DND-41 (cell line): ENCODE measurements around the gene KIAA0040.

Source experiments
- ATAC-seq: fragments of 200-7000 bp; cut with Tn5 transposase; 3 replicates; pipeline ENCODE4 v1.9.1; 2021; ENCODE audit warnings: low read depth; ENCODE audit not compliant: insufficient read depth
- DNase-seq: peaks from one replicate; pipeline ENCODE4 v3.0.0-alpha.2; 2020
- H2AFZ ChIP-seq: 2 replicates; pipeline ENCODE4 v1.6.0; 2012; ENCODE audit warnings: low read depth, low read length
- H3K27ac ChIP-seq: 2 replicates; pipeline ENCODE4 v1.5.1; 2012; ENCODE audit warnings: low read length, inconsistent platforms
- H3K27me3 ChIP-seq: fragments of 200-600 bp; sonication (generic); 2 replicates; pipeline ENCODE4 v1.6.0; 2012; ENCODE audit warnings: low read length, mild to moderate bottlenecking, inconsistent platforms; ENCODE audit not compliant: insufficient read depth, poor library complexity
- H3K36me3 ChIP-seq: 2 replicates; pipeline ENCODE4 v1.5.1; 2012; ENCODE audit warnings: low read length, inconsistent platforms; ENCODE audit not compliant: insufficient read depth
- H3K4me1 ChIP-seq: 2 replicates; pipeline ENCODE4 v1.5.1; 2012; ENCODE audit warnings: mild to moderate bottlenecking, low read length; ENCODE audit not compliant: insufficient read depth
- H3K4me2 ChIP-seq: 2 replicates; pipeline ENCODE4 v1.6.0; 2012; ENCODE audit warnings: mild to moderate bottlenecking, moderate library complexity, low read length, inconsistent platforms; ENCODE audit not compliant: insufficient read depth
- H3K4me3 ChIP-seq, 2 experiments: fragments of 200-600 bp in 1 of 2; shearing (Covaris generic) in 1 of 2; 2 replicates each; pipeline ENCODE4 v1.5.1; 2012 to 2016; ENCODE audit warnings: inconsistent platforms in 2 of 2, low read length in 2 of 2, mild to moderate bottlenecking in 2 of 2, low read depth in 1 of 2, moderate library complexity in 1 of 2
- H3K79me2 ChIP-seq: 2 replicates; pipeline ENCODE4 v1.6.0; 2012; ENCODE audit warnings: low read length, inconsistent platforms; ENCODE audit not compliant: insufficient read depth
- H3K9ac ChIP-seq: 2 replicates; pipeline ENCODE4 v1.6.0; 2012; ENCODE audit warnings: low read depth, mild to moderate bottlenecking, inconsistent platforms, low read length, moderate library complexity
- H3K9me3 ChIP-seq: 2 replicates; pipeline ENCODE4 v1.5.1; 2012; ENCODE audit warnings: low read length, moderate library complexity, mild to moderate bottlenecking, inconsistent platforms; ENCODE audit not compliant: insufficient read depth, severe bottlenecking
- H4K20me1 ChIP-seq: 2 replicates; pipeline ENCODE4 v1.6.0; 2012; ENCODE audit warnings: low read length; ENCODE audit not compliant: insufficient read depth
- EZH2 ChIP-seq: IDR thresholded peaks from 3 replicates; pipeline ENCODE4 v1.6.1; 2012; ENCODE audit warnings: borderline replicate concordance, low read depth, mild to moderate bottlenecking, moderate library complexity, low read length, inconsistent platforms; ENCODE audit not compliant: severe bottlenecking
- TF ChIP-seq, protein P1 (sequence below): IDR thresholded peaks from 2 replicates; pipeline ENCODE4 v1.5.1; 2012; ENCODE audit warnings: borderline replicate concordance, low read length, moderate library complexity, mild to moderate bottlenecking; ENCODE audit not compliant: poor library complexity, severe bottlenecking; ENCODE audit errors: extremely low read depth

Gene KIAA0040

GRCh38 chr1:175193527-175193910 is 943 bp upstream of the KIAA0040 start:
- Histone ChIP-seq H3K27ac (no peak overlapping the region), H3K4me1 (peaks cover 28% of the 10 kb centered on the region), H3K79me2 (no peaks in the 10 kb centered on the region), H3K9ac (no peak overlapping the region), H3K27me3 (peaks cover 20% of the 10 kb centered on the region), H3K36me3 (no peaks in the 10 kb centered on the region), H3K4me2 (no peak overlapping the region), H3K4me3 (no peak overlapping the region), H4K20me1 (no peaks in the 10 kb centered on the region), H2AFZ (no peak overlapping the region), H3K9me3 (no peaks in the 10 kb centered on the region)
- no peak for TF ChIP-seq EZH2
- TF ChIP-seq, protein P1, sequence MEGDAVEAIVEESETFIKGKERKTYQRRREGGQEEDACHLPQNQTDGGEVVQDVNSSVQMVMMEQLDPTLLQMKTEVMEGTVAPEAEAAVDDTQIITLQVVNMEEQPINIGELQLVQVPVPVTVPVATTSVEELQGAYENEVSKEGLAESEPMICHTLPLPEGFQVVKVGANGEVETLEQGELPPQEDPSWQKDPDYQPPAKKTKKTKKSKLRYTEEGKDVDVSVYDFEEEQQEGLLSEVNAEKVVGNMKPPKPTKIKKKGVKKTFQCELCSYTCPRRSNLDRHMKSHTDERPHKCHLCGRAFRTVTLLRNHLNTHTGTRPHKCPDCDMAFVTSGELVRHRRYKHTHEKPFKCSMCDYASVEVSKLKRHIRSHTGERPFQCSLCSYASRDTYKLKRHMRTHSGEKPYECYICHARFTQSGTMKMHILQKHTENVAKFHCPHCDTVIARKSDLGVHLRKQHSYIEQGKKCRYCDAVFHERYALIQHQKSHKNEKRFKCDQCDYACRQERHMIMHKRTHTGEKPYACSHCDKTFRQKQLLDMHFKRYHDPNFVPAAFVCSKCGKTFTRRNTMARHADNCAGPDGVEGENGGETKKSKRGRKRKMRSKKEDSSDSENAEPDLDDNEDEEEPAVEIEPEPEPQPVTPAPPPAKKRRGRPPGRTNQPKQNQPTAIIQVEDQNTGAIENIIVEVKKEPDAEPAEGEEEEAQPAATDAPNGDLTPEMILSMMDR: no peak
- DNase-seq (no peak), ATAC-seq (no peak)

DNA sequence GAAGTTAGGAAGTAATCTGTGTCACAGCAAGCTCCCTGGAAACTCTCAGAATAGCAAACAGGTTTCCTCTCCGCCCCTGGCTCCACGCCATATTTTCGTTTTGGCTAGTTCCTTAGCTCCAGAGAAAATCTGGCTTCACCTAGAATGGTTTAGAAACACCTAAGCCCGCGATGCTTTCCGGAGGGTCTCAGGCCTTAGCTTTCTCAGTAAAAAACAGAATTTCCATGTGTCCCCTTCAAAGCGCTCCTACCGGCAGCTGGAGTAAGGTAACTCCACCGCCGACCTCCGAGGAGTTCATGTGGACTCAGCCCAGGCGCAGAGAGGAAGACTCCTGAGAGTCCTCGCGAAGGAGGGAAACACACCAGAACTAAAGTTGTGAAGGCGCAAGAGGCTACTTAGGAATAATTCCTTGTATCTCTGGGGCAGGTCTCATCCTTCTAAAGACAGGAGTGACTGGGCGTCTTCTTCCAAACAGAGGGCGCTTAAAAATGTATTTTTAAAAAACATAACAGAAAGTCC is 406 bp downstream of the KIAA0040 start:
- Histone ChIP-seq H3K27ac (no peak overlapping the region), H2AFZ (peak overlapping the region; percentile 54), H4K20me1 (no peaks in the 10 kb centered on the region), H3K4me3 (peak overlapping the region; percentile 17 to 55; a peak in 3 of 4 replicates), H3K9ac (peak overlapping the region; percentile 35; the same call in 1 of the 2 replicates), H3K27me3 (peaks cover 20% of the 10 kb centered on the region), H3K79me2 (no peaks in the 10 kb centered on the region), H3K4me1 (peaks cover 29% of the 10 kb centered on the region), H3K36me3 (no peaks in the 10 kb centered on the region), H3K9me3 (no peaks in the 10 kb centered on the region), H3K4me2 (peak overlapping the region; percentile 72)
- TF ChIP-seq, protein P1: no peak
- TF ChIP-seq EZH2: no peak
- ATAC-seq (peak; percentile 10; the same call in 1 of the 3 replicates), DNase-seq (peak; percentile 20)

- no peaks in the 10 kb centered on the region for H3K9me3 ChIP-seq
- no peak overlapping the region for H3K27ac ChIP-seq
- H3K4me1 ChIP-seq: peaks cover 28% of the 10 kb centered on the region
- H2AFZ ChIP-seq: peak overlapping the region; percentile 54
- H3K36me3 ChIP-seq: no peaks in the 10 kb centered on the region
- H3K9ac ChIP-seq: peak overlapping the region; percentile 35; the same call in 1 of the 2 replicates
- H4K20me1 ChIP-seq: no peaks in the 10 kb centered on the region
- peak overlapping the region in 1 of 2 experiments; percentile 55; a peak in 3 of 4 replicates for H3K4me3 ChIP-seq
- TF ChIP-seq, protein P1: no peak
- TF ChIP-seq EZH2: no peak
- no peaks in the 10 kb centered on the region for H3K79me2 ChIP-seq
- H3K27me3 ChIP-seq: peaks cover 20% of the 10 kb centered on the region
- ATAC-seq (peak; percentile 55; the same call in 1 of the 3 replicates), DNase-seq (peak; percentile 27)
- peak overlapping the region; percentile 72 for H3K4me2 ChIP-seq
Observed at GRCh38 chr1:175191659-175192058, 917 bp downstream of the KIAA0040 start.

DNA sequence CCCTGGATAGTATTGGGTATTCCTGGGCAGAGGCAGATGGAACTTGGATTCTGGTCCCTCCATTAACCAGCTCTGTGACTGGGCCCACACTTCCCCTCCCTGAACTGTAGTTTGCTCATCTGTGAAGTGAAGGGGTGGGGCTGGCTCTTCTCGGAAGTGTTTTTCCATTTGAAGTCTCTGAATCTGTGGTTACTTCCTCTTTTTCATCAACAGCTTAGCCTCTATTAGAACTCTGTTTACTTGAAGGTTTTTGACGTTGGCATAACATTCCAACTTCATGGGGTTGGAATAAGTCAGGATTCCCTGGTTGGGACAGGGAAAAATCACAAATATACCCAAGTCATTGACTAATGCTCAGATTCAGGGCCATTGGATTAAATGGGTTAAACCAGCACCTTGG is 3.6 kb downstream of the KIAA0040 start:
- ATAC-seq (peak; percentile 90), DNase-seq (peak; percentile 74)
- Histone ChIP-seq H3K4me2 (no peak overlapping the region), H3K27me3 (peaks cover 13% of the 10 kb centered on the region), H3K79me2 (no peaks in the 10 kb centered on the region), H2AFZ (peak overlapping the region; percentile 50), H3K27ac (peak overlapping the region; percentile 54), H4K20me1 (no peaks in the 10 kb centered on the region), H3K9ac (no peak overlapping the region), H3K4me1 (peaks cover 28% of the 10 kb centered on the region), H3K36me3 (no peaks in the 10 kb centered on the region), H3K4me3 (no peak overlapping the region), H3K9me3 (no peaks in the 10 kb centered on the region)
- TF ChIP-seq, protein P1: no peak
- no peak for TF ChIP-seq EZH2
